ENCODE results near the gene RGS13. TPM values are rescaled to one million over a fixed set of nuclear protein-coding genes. Genes with fewer than 3 reads are reported as not detected.

RGS13 gene
- total RNA-seq, 6 donors from 2014 or later, result 0.20 to 4.9 (median 2.1) TPM; not detected in 1

DNA sequence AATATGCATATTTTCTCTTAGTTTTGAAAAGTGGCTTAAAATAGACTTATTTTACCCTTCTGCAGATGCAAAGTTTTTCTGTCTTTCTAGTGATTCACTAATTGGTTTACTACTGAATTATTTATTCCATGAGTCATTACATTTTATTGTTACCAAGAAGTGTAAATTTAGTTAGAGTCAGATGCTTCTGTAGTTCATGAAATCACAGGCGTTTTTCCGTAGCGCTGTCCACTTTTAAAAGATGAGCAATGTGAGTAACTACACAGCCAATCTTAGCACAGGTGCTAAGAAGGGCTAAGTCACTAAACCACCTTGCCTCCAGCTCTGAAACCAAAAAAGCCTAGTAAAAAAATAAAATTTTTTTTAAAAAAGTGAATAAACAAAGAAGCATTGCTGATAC, 24.7 kb downstream of the RGS13 start:
- TF ChIP-seq EP300 (IDR thresholded peaks at IDR 0.05) (no peak), POLR2AphosphoS5 (IDR thresholded peaks at IDR 0.05) (no peak)
- Histone ChIP-seq H3K9me3 (no peaks in the 10 kb centered on the region), H3K4me3 (no peak overlapping the region), H3K27ac (no peak overlapping the region), H3K4me1 (no peaks in the 10 kb centered on the region), H3K36me3 (no peaks in the 10 kb centered on the region), H3K27me3 (no peaks in the 10 kb centered on the region)
- 92 to 96% methylated on average over 3 of the region's 3 CpGs for WGBS, 2 donors
- DNase-seq (no peak), ATAC-seq (ENCODE audit: low FRiP score in 2 of 2) (no peak)

DNA sequence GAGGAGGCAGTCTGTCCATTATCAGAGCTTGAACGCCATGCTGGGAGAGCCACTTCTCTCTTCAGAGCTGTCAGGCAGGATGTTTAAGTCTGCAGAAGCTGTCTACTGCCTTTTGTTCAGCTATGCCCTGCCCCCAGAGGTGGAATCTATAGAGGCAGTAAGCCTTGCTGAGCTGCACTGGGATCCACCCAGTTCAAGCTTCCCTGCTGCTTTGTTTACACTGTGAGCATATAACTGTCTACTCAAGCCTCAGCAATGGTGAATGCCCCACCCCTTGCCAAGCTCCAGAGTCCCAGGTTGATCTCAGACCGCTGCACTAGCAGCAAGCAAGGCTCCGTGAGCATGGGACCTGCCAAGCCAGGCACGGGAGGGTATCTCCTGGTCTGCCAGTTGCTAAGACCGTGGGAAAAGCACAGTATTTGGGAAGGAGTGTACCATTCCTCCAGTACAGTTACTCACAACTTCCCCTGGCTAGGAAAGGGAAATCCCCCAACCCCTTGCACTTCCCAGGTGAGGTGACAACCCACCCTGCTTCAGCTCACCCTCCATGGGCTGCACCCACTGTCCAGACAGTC, 32.5 kb downstream of the RGS13 start:
- TF ChIP-seq EP300 (IDR thresholded peaks at IDR 0.05) (no peak), POLR2A (IDR thresholded peaks at IDR 0.05) (no peak), POLR2AphosphoS5 (IDR thresholded peaks at IDR 0.05) (no peak)
- TF ChIP-seq, protein P1, sequence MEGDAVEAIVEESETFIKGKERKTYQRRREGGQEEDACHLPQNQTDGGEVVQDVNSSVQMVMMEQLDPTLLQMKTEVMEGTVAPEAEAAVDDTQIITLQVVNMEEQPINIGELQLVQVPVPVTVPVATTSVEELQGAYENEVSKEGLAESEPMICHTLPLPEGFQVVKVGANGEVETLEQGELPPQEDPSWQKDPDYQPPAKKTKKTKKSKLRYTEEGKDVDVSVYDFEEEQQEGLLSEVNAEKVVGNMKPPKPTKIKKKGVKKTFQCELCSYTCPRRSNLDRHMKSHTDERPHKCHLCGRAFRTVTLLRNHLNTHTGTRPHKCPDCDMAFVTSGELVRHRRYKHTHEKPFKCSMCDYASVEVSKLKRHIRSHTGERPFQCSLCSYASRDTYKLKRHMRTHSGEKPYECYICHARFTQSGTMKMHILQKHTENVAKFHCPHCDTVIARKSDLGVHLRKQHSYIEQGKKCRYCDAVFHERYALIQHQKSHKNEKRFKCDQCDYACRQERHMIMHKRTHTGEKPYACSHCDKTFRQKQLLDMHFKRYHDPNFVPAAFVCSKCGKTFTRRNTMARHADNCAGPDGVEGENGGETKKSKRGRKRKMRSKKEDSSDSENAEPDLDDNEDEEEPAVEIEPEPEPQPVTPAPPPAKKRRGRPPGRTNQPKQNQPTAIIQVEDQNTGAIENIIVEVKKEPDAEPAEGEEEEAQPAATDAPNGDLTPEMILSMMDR (IDR thresholded peaks at IDR 0.05), result no peak
- Histone ChIP-seq H3K9me3 (no peaks in the 10 kb centered on the region), H3K27ac (no peak overlapping the region), H3K36me3 (no peaks in the 10 kb centered on the region), H3K4me3 (no peak overlapping the region), H3K4me1 (no peaks in the 10 kb centered on the region), H3K27me3 (no peaks in the 10 kb centered on the region)
- no peak for ATAC-seq (ENCODE audit: low FRiP score in 2 of 2)
- WGBS, 2 donors, result 77 to 88% methylated on average over 4 to 5 of the region's 5 CpGs
- no peak for DNase-seq

DNA sequence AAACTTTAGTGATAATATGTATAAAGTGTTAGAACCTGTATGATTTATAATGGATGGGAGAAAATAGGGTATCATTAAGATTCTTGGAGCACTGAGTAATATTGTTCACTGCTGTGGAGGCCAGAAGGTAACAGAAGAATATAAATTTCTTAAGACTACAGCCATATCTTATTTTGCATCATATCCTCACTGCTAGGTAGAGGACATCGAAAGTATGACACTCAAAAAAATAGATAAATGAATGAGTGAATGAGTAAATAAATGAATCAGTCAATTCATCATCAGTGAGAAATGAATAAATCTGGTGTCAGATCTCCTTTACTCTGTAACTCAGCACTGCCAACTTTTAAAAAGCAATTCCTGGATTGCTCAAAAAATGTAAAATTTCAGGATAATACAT, 33.2 kb downstream of the RGS13 start:
- no peak for DNase-seq
- 69 to 91% methylated on average over 1 of the region's 1 CpG for WGBS, 2 donors
- no peak overlapping the region for H3K4me3 ChIP-seq

DNA sequence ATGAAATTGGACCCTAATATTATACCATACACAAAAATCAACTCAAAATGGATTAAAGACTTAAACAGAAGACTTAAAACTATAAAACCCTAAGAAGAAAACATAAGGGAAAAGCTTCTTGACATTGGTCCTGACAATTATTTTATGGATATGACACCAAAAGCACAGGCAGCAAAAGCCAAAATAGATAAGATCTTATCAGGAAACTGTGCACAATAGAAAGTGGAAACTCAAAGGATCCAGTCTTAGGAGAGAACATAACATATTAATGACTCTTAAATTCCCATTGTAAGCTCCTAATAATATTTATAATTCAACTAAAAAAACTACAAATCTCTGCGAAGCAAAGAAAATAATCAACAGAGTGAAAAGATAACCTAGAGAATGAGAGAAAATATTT, 39.8 kb downstream of the RGS13 start:
- TF ChIP-seq POLR2A (IDR thresholded peaks at IDR 0.05), result no peak
- TF ChIP-seq, protein P1 (IDR thresholded peaks at IDR 0.05), result no peak
- no peak for TF ChIP-seq EP300 (IDR thresholded peaks at IDR 0.05)
- TF ChIP-seq POLR2AphosphoS5 (IDR thresholded peaks at IDR 0.05), result no peak
- Histone ChIP-seq H3K36me3 (no peaks in the 10 kb centered on the region), H3K27me3 (no peaks in the 10 kb centered on the region), H3K4me3 (no peak overlapping the region), H3K27ac (no peak overlapping the region), H3K4me1 (no peaks in the 10 kb centered on the region), H3K9me3 (no peaks in the 10 kb centered on the region)
- 65 to 73% methylated on average over 1 of the region's 1 CpG for WGBS, 2 donors
- no peak for DNase-seq
- no peak for ATAC-seq (ENCODE audit: low FRiP score in 2 of 2)

More for the DNA sequence above, 33.2 kb downstream of the RGS13 start:
- TF ChIP-seq POLR2A (IDR thresholded peaks at IDR 0.05), result no peak
- TF ChIP-seq, protein P1 (IDR thresholded peaks at IDR 0.05), result no peak
- no peak for TF ChIP-seq POLR2AphosphoS5 (IDR thresholded peaks at IDR 0.05)
- no peak for TF ChIP-seq EP300 (IDR thresholded peaks at IDR 0.05)
- no peak for ATAC-seq (ENCODE audit: low FRiP score in 2 of 2)
- H3K4me1 ChIP-seq, result no peaks in the 10 kb centered on the region
- H3K36me3 ChIP-seq, result no peaks in the 10 kb centered on the region
- no peaks in the 10 kb centered on the region for H3K9me3 ChIP-seq
- no peak overlapping the region for H3K27ac ChIP-seq
- no peaks in the 10 kb centered on the region for H3K27me3 ChIP-seq

DNA sequence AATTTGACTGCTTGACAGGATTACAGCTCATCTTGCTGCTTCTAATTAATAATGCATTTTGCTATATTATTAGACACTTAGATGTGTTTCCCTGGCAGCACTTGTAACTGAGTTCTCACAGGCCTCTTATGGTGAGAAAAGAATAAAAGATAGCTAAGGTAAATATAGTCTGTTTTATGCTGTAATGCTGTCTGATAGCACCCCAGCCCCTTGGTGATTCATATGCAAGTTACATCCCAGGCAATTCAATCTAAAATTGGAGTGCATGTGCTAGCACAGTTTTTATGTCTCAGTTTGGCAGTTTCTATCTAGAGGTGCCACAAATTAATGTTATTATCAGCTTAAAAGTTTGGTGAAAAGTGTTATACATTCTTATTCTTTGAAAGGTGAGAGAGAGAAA, 42.2 kb downstream of the RGS13 start:
- DNase-seq (no peak), ATAC-seq (ENCODE audit: low FRiP score in 2 of 2) (no peak)
- no peak for TF ChIP-seq EP300 (IDR thresholded peaks at IDR 0.05)
- no peak for TF ChIP-seq POLR2A (IDR thresholded peaks at IDR 0.05)
- no peak for TF ChIP-seq POLR2AphosphoS5 (IDR thresholded peaks at IDR 0.05)
- TF ChIP-seq, protein P1 (IDR thresholded peaks at IDR 0.05), result no peak
- Histone ChIP-seq H3K4me1 (peaks cover 0 to 2% (median 0%) of the 10 kb centered on the region in 4 donors), H3K4me3 (no peak overlapping the region), H3K27ac (no peak overlapping the region), H3K9me3 (no peaks in the 10 kb centered on the region), H3K36me3 (no peaks in the 10 kb centered on the region), H3K27me3 (no peaks in the 10 kb centered on the region)

Measured in upper lobe of left lung (tissue), 6 donors.